ENCODE results near the gene ITPR1. TPM values are rescaled to one million over a fixed set of nuclear protein-coding genes. Genes with fewer than 3 reads are reported as not detected.

Gene ITPR1
- total RNA-seq, 1 experiment from 2014 or later = 48.5 TPM

- ChIA-PET CTCF (no interaction called here), POLR2A (ENCODE audit: unreplicated experiment) (no interaction called here)
- H2AFZ ChIP-seq (ENCODE audit: low read length) = no peak overlapping the region
- ATAC-seq (no peak), DNase-seq (no peak)
- H4K20me1 ChIP-seq (ENCODE audit: low read length) = no peaks in the 10 kb centered on the region
- H3K79me2 ChIP-seq (ENCODE audit: low read length) = no peaks in the 10 kb centered on the region
- no peak overlapping the region for H3K9ac ChIP-seq (ENCODE audit: low read length)
- H3K4me1 ChIP-seq (ENCODE audit: insufficient read depth, low read length) = peaks cover 30% of the 10 kb centered on the region
- H3F3A ChIP-seq (ENCODE audit: low read length, unreplicated experiment) = no peaks in the 10 kb centered on the region
- TF ChIP-seq CTCF (conservative IDR thresholded peaks at IDR 0.05; ENCODE audit: low read depth, low read length) (no peak), EZH2phosphoT487 (IDR thresholded peaks at IDR 0.05; ENCODE audit: borderline replicate concordance, low read length) (no peak), EZH2 (IDR thresholded peaks at IDR 0.05; ENCODE audit: low read length, unreplicated experiment) (no peak)
- no peak overlapping the region for H3K4me2 ChIP-seq (ENCODE audit: low read length)
- H3K36me3 ChIP-seq (ENCODE audit: low read depth, low read length) = no peaks in the 10 kb centered on the region
- H3K9me2 ChIP-seq (replicated peaks; ENCODE audit: low read length) = no peaks in the 10 kb centered on the region
- no peaks in the 10 kb centered on the region for H3K27me3 ChIP-seq (ENCODE audit: low read length)
- intact Hi-C loops (cut with micrococcal nuclease) = no loop called here
- no peak overlapping the region for H3K4me3 ChIP-seq (ENCODE audit: low read length)
- no peaks in the 10 kb centered on the region for H3K9me3 ChIP-seq (ENCODE audit: low read length)
- BruUV-seq (replicated peaks) = no TSS peak
- H3K27ac ChIP-seq (ENCODE audit: low read length) = no peak overlapping the region
These were observed 237.6 kb downstream of the ITPR1 start for GRCh38 chr3:4730719-4731118.

- DNase-seq (no peak), ATAC-seq (no peak)
- H3K4me2 ChIP-seq (ENCODE audit: low read length) = no peak overlapping the region
- H3K27me3 ChIP-seq (ENCODE audit: low read length) = no peaks in the 10 kb centered on the region
- H3F3A ChIP-seq (ENCODE audit: low read length, unreplicated experiment) = no peaks in the 10 kb centered on the region
- H3K4me1 ChIP-seq (ENCODE audit: insufficient read depth, low read length) = peaks cover 34% of the 10 kb centered on the region
- H3K27ac ChIP-seq (ENCODE audit: low read length) = no peak overlapping the region
- no peaks in the 10 kb centered on the region for H4K20me1 ChIP-seq (ENCODE audit: low read length)
- no peaks in the 10 kb centered on the region for H3K9me3 ChIP-seq (ENCODE audit: low read length)
- no peak overlapping the region for H3K9ac ChIP-seq (ENCODE audit: low read length)
- ChIA-PET CTCF (no interaction called here), POLR2A (ENCODE audit: unreplicated experiment) (no interaction called here)
- H2AFZ ChIP-seq (ENCODE audit: low read length) = no peak overlapping the region
- BruUV-seq (replicated peaks) = no TSS peak
- no peak overlapping the region for H3K4me3 ChIP-seq (ENCODE audit: low read length)
- no peaks in the 10 kb centered on the region for H3K79me2 ChIP-seq (ENCODE audit: low read length)
- TF ChIP-seq CTCF (conservative IDR thresholded peaks at IDR 0.05; ENCODE audit: low read depth, low read length) (no peak), EZH2phosphoT487 (IDR thresholded peaks at IDR 0.05; ENCODE audit: borderline replicate concordance, low read length) (no peak), EZH2 (IDR thresholded peaks at IDR 0.05; ENCODE audit: low read length, unreplicated experiment) (no peak)
- intact Hi-C loops (cut with micrococcal nuclease) = no loop called here
- no peaks in the 10 kb centered on the region for H3K9me2 ChIP-seq (replicated peaks; ENCODE audit: low read length)
- H3K36me3 ChIP-seq (ENCODE audit: low read depth, low read length) = no peaks in the 10 kb centered on the region
These were observed 238.5 kb downstream of the ITPR1 start for GRCh38 chr3:4731543-4732111.

- no peak for TF ChIP-seq EZH2 (IDR thresholded peaks at IDR 0.05; ENCODE audit: low read length, unreplicated experiment)
- no peak for TF ChIP-seq CTCF (conservative IDR thresholded peaks at IDR 0.05; ENCODE audit: low read depth, low read length)
- no peak for TF ChIP-seq EZH2phosphoT487 (IDR thresholded peaks at IDR 0.05; ENCODE audit: borderline replicate concordance, low read length)
- H3K9me3 ChIP-seq (ENCODE audit: low read length) = no peaks in the 10 kb centered on the region
- no peak overlapping the region for H3K4me3 ChIP-seq (ENCODE audit: low read length)
- no TSS peak for BruUV-seq (replicated peaks)
- no peaks in the 10 kb centered on the region for H3F3A ChIP-seq (ENCODE audit: low read length, unreplicated experiment)
- H3K9ac ChIP-seq (ENCODE audit: low read length) = no peak overlapping the region
- 0 out of 2 replicates have a peak, but pooled peaks cover 6% of the 10 kb centered on the region for H3K36me3 ChIP-seq (ENCODE audit: low read depth, low read length)
- no peaks in the 10 kb centered on the region for H3K27me3 ChIP-seq (ENCODE audit: low read length)
- H3K9me2 ChIP-seq (replicated peaks; ENCODE audit: low read length) = no peaks in the 10 kb centered on the region
- CTCF ChIA-PET = no interaction called here
- intact Hi-C loops (cut with micrococcal nuclease) = no loop called here
- no peak for ATAC-seq
- H4K20me1 ChIP-seq (ENCODE audit: low read length) = no peaks in the 10 kb centered on the region
- POLR2A ChIA-PET (ENCODE audit: unreplicated experiment) = no interaction called here
- no peaks in the 10 kb centered on the region for H3K79me2 ChIP-seq (ENCODE audit: low read length)
- no peak overlapping the region for H2AFZ ChIP-seq (ENCODE audit: low read length)
- H3K27ac ChIP-seq (ENCODE audit: low read length) = no peak overlapping the region
- DNase-seq = no peak
- peaks cover 37% of the 10 kb centered on the region for H3K4me1 ChIP-seq (ENCODE audit: insufficient read depth, low read length)
- H3K4me2 ChIP-seq (ENCODE audit: low read length) = no peak overlapping the region
These were observed 239.8 kb downstream of the ITPR1 start for GRCh38 chr3:4732925-4733324.
